Activated CD4-positive, alpha-beta memory T cell treated with anti-CD3 and anti-CD28 coated beads for 36 hours (primary cell): Measurements from ENCODE around the gene SERPINA9. TPM values are rescaled to one million over a fixed set of nuclear protein-coding genes. Genes with fewer than 3 reads are reported as not detected.
"Not testable (repeated sequence)": the region's sequence is repeated elsewhere in the genome, so short reads cannot be mapped to it uniquely, and the experiment has no call there.

Experiments
- CTCF ChIA-PET: fragments of 350-600 bp; sonication (Branson Sonifier 250); formaldehyde crosslinking; loops from one replicate; lab custom pipeline; 2021; ENCODE audit warnings: antibody characterized with exemption, inconsistent platforms; lab: Charles Lee
- POLR2A ChIA-PET: fragments of 350-600 bp; sonication (Branson Sonifier 250); formaldehyde crosslinking; loops from one replicate; lab custom pipeline; 2021; ENCODE audit warnings: antibody characterized with exemption; lab: Charles Lee
- DNase-seq: peaks from one replicate; pipeline ENCODE4 v3.0.0-alpha.2; 2020
- H3K27ac Mint-ChIP-seq: one replicate; pipeline ENCODE4 v1.8.0; 2021; ENCODE audit warnings: mixed read lengths
- H3K27me3 Mint-ChIP-seq: one replicate; pipeline ENCODE4 v1.8.0; 2021; ENCODE audit warnings: mixed read lengths
- H3K36me3 Mint-ChIP-seq: one replicate; pipeline ENCODE4 v1.8.0; 2021; ENCODE audit warnings: mixed read lengths
- H3K4me1 Mint-ChIP-seq: one replicate; pipeline ENCODE4 v1.8.0; 2021; ENCODE audit warnings: low read depth, mixed read lengths
- H3K4me3 Mint-ChIP-seq: one replicate; pipeline ENCODE4 v1.8.0; 2021; ENCODE audit warnings: mild to moderate bottlenecking, mixed read lengths
- H3K9me3 Mint-ChIP-seq: one replicate; pipeline ENCODE4 v1.8.0; 2021; ENCODE audit warnings: mixed read lengths
- intact Hi-C: fragments of 100-400 bp; cut with micrococcal nuclease; formaldehyde crosslinking; loops from one replicate; pipeline ENCODE4 v1.15.1; 2023
- total RNA-seq, 2 experiments: library from RNA; stranded (reverse); gene quantifications; one replicate each; pipeline ENCODE4 v1.2.3, GENCODE V29; 2021

The SERPINA9 gene
- not detected for total RNA-seq

DNA sequence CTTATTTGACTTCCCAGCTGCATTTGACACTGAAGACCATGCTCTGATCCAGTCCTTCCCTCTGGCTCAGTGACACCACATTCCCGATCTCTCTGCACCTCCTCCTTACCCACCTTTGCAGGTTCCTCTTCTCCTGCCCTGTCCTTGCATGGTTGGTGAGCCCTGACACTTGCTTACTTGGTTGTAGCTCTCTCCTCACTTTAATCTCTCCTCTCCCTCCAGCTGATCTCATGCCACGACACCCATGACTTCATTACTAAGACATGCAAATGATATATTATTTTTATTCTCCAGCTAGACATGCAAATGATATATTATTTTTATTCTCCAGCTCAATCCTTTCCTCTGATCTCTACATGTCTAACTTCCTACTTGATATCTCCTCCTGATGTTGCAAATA lies at the start of gene SERPINA9:
Gene SERPINA9 (minus strand): TSS at position 175 of the 400 bp plus-strand sequence. CDS start 6,357 bp downstream, outside the sequence.
- Mint-ChIP-seq H3K27me3 (peaks cover 9% of the 10 kb centered on the region), H3K9me3 (peaks cover 16% of the 10 kb centered on the region), H3K36me3 (no peaks in the 10 kb centered on the region), H3K27ac (no peak within 1 kb of the TSS), H3K4me1 (no peaks in the 10 kb centered on the region), H3K4me3 (no peak within 1 kb of the TSS)
- DNase-seq, result no peak
- CTCF ChIA-PET, result interaction anchor here (2.6 kb wide), 1 partner anchor 10 kb away, joined by 16 read pairs; no protein-coding TSS in a partner anchor
- POLR2A ChIA-PET, result no interaction called here
- intact Hi-C loops, result no loop called here

- Mint-ChIP-seq H3K27me3 (peaks cover 28% of the 10 kb centered on the region), H3K27ac (no peak overlapping the region), H3K9me3 (peaks cover 5% of the 10 kb centered on the region), H3K4me3 (no peak overlapping the region), H3K36me3 (no peaks in the 10 kb centered on the region), H3K4me1 (no peaks in the 10 kb centered on the region)
- intact Hi-C loops, result no loop called here
- CTCF ChIA-PET, result no interaction called here
- DNase-seq, result no peak
- POLR2A ChIA-PET, result no interaction called here
Measured at GRCh38 chr14:94524093-94524492, 48.1 kb upstream of the SERPINA9 start.

DNA sequence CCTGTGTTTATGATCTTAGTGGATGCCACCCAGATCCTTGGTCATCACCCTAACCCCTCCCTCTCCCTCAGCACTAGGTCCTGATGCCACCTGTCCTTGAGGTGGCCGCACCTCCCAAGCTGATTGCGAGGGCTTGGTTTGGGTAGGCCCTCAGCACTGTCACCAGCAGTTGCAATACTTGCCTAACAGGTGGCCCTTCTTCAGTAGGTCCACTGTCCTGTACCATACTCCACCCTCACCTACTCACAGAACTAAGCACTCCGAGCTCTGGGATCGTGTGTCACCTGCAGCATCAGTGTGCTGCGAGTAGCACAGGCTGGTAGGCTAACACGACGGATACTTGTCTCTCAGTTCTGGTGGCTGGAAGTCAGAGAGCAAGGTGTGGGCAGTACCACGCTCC lies 47.3 kb upstream of the SERPINA9 start:
- CTCF ChIA-PET, result no interaction called here
- Mint-ChIP-seq H3K4me1 (no peaks in the 10 kb centered on the region), H3K36me3 (no peaks in the 10 kb centered on the region), H3K4me3 (no peak overlapping the region), H3K27me3 (peaks cover 27% of the 10 kb centered on the region), H3K27ac (no peak overlapping the region), H3K9me3 (peaks cover 8% of the 10 kb centered on the region)
- POLR2A ChIA-PET, result no interaction called here
- intact Hi-C loops, result no loop called here
- DNase-seq, result no peak

DNA sequence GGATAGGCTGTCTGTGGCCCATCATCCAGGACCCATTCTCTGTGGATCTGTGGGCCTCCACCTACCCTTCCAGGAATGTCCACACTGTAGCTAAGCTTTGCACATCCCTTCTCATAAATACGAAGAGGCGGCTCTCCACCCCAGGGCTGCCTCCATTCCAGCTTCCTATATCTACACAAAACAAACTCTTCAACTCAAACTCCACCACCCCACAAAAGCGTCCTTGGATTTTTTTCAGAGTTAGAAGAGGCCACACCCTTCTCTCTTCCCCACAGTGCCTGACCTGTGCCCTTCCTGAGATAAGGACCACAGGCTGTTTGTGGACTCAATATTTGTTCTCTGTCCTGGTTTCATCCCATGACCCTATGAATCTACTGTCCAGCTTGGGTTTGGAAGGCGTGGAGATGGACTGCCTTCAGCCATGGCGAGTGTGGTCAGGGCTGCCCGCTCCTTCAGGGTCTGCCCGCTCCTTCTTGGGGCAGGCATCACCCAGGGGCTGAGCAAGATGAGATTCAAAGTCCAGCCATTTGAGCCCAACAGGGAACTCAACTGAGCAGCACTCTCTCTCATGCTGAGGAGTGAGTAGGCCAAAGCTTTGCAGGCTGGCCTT lies 46.2 kb upstream of the SERPINA9 start:
- POLR2A ChIA-PET, result no interaction called here
- H3K27me3 Mint-ChIP-seq, result peaks cover 25% of the 10 kb centered on the region
- intact Hi-C loops, result no loop called here
- H3K27ac Mint-ChIP-seq, result no peak overlapping the region
- CTCF ChIA-PET, result no interaction called here
- H3K4me1 Mint-ChIP-seq, result no peaks in the 10 kb centered on the region
- DNase-seq, result no peak
- no peak overlapping the region for H3K4me3 Mint-ChIP-seq
- no peaks in the 10 kb centered on the region for H3K36me3 Mint-ChIP-seq
- H3K9me3 Mint-ChIP-seq, result peaks cover 8% of the 10 kb centered on the region

DNA sequence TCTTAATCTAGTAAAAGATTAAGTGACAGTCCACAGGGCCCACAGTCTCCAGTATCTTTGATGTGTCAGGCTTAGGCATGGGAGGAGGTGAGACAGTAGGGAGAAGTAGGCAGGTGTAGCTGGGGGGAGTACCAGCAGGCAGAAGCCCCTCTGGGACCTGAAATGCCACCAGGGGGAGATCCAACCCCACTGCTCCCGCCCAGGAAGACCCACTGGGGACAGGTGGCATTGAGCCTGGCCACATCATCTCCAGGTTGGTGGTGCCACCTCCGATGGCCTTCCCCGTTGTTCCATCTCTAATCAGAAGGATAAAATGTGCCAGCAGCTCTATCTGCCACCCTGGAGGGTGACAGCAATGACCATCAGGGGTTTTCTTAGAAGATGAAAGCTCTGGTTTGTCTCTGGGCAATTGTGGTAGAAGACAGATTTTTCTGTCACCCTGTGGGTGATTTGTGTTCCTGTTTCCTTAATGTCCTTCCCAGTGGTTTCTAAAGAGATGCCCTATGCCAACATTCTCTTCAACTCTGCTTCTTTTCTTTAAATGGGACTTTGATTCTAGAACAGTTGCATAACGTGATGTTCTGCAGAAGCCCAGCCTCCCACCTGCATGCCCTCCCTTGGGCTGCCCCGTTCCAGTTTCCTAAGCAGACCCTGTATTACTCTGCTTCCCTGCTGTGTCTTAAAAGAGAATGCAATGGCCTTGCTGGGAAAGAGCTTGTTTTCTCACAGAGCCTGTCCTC lies 45.5 kb upstream of the SERPINA9 start:
- ChIA-PET POLR2A (no interaction called here), CTCF (no interaction called here)
- no peak for DNase-seq
- no peaks in the 10 kb centered on the region for H3K36me3 Mint-ChIP-seq
- H3K9me3 Mint-ChIP-seq, result peaks cover 8% of the 10 kb centered on the region
- peaks cover 23% of the 10 kb centered on the region for H3K27me3 Mint-ChIP-seq
- intact Hi-C loops, result no loop called here
- H3K4me1 Mint-ChIP-seq, result no peaks in the 10 kb centered on the region
- no peak overlapping the region for H3K27ac Mint-ChIP-seq
- H3K4me3 Mint-ChIP-seq, result no peak overlapping the region

DNA sequence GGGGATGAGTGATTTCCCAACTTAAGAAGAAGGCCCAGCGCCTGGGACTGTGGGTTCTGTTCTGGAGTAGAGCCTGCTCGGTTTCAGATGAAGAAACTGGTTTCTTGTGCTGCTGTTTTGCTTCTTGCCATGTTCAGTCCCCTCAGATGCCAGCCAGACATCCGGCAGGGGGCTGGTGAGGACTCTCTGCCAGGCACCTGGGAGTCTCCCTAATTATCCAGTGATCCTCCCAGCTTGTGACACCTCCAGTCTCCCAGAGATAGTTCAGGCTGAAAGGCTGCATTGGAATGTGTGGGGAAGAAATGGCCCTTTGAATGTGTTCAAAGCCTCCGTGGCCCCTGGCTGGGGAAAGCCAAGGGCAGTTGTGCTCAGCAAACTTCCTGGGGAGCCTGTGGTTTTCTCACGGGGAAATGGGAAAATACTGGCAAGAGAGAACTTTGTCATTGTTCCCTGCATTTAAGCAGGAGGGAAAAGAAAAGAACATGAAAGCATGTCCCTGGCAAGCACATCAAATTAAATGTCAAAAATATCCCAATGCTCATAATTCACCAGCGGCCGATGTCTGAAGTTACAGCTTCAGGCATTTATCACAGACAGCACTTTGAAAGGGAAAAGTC lies 41.8 kb upstream of the SERPINA9 start:
- Mint-ChIP-seq H3K27me3 (peaks cover 8% of the 10 kb centered on the region), H3K27ac (no peak overlapping the region), H3K4me1 (no peaks in the 10 kb centered on the region), H3K4me3 (no peak overlapping the region), H3K36me3 (no peaks in the 10 kb centered on the region), H3K9me3 (peaks cover 8% of the 10 kb centered on the region)
- CTCF ChIA-PET, result interaction anchor here (0.6 to 1.5 kb wide), 2 partner anchors 31 to 861 kb away, joined by 3 read pairs; no protein-coding TSS in a partner anchor
- DNase-seq, result no peak
- intact Hi-C loops, result no loop called here
- POLR2A ChIA-PET, result no interaction called here

DNA sequence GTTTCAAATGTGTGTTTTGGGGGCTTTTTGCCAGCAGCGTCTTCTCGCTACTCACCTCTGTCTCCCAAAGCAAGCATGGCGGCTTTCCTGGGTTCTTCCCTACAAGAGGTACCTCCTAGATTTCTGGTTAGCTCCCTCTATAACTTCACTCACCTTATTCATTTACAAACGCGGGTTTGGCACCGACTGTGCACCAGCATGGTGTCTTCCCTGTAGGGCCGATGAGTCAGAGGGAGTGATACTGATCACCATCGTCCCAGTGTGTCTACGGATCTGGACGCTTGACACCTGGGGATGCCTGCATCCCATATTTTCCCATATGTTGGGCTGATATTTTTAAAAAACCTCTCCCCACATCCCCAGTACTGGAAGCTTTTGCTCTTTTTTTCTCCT lies 41.2 kb upstream of the SERPINA9 start:
- no peaks in the 10 kb centered on the region for H3K36me3 Mint-ChIP-seq
- no peak overlapping the region for H3K4me3 Mint-ChIP-seq
- intact Hi-C loops, result no loop called here
- H3K9me3 Mint-ChIP-seq, result peaks cover 8% of the 10 kb centered on the region
- ChIA-PET CTCF (interaction anchor here (1.5 kb wide), 1 partner anchor 32 kb away, joined by 3 read pairs; no protein-coding TSS in a partner anchor), POLR2A (no interaction called here)
- no peak for DNase-seq
- H3K4me1 Mint-ChIP-seq, result no peaks in the 10 kb centered on the region
- H3K27ac Mint-ChIP-seq, result no peak overlapping the region
- peaks cover 8% of the 10 kb centered on the region for H3K27me3 Mint-ChIP-seq

DNA sequence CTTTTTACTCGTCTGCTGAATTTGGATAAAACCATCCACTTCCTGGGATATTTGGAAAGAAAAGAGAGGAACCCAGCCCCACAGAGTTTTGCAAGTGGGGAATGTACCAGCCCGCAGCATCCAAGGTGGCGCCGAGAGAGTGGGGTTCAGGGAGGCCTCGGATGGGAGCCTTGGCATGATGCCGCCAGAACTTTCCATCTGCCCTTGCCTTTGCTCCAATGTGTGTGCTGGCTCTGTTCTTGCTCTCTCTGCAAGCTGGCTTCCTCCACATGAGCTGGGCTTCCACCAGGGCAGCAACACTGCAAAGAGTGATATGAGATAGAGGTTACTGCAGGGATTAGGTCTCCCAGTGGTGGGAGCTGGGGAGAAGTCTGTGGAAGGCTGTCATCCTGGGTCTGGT lies 39.9 kb upstream of the SERPINA9 start:
- Mint-ChIP-seq H3K4me1 (no peaks in the 10 kb centered on the region), H3K36me3 (no peaks in the 10 kb centered on the region), H3K9me3 (peaks cover 8% of the 10 kb centered on the region), H3K27me3 (peaks cover 8% of the 10 kb centered on the region), H3K4me3 (no peak overlapping the region), H3K27ac (no peak overlapping the region)
- no peak for DNase-seq
- ChIA-PET POLR2A (no interaction called here), CTCF (no interaction called here)
- intact Hi-C loops, result no loop called here

GRCh38 chr14:94515426-94515825 lies 39.4 kb upstream of the SERPINA9 start:
- POLR2A ChIA-PET, result no interaction called here
- no peak for DNase-seq
- Mint-ChIP-seq H3K4me1 (no peaks in the 10 kb centered on the region), H3K27me3 (peaks cover 8% of the 10 kb centered on the region), H3K9me3 (peaks cover 8% of the 10 kb centered on the region), H3K36me3 (no peaks in the 10 kb centered on the region), H3K27ac (no peak overlapping the region), H3K4me3 (no peak overlapping the region)
- CTCF ChIA-PET, result no interaction called here
- intact Hi-C loops, result no loop called here

DNA sequence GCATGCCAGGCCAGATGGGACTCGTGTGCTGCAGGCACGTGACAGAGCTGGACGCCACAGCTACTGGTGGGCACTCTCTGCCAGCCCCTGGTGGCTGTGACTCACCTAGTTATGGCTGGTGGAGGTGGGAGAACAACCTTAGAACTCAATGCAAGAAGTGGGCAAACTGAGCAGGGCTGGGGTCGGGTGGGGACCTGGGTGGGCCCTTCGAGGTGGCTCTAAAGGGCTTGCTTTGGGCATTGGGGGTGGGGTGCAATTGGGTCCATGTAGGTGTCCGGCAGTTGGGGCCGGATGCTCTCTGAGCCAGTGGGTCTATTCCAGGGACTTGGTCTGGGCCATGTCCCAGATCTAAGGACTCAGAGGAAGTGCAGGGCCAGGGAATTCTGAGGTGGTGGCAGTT lies 38.4 kb upstream of the SERPINA9 start:
- ChIA-PET POLR2A (no interaction called here), CTCF (no interaction called here)
- Mint-ChIP-seq H3K27ac (no peak overlapping the region), H3K4me1 (no peaks in the 10 kb centered on the region), H3K36me3 (no peaks in the 10 kb centered on the region), H3K27me3 (peaks cover 8% of the 10 kb centered on the region), H3K9me3 (peaks cover 5% of the 10 kb centered on the region), H3K4me3 (no peak overlapping the region)
- intact Hi-C loops, result no loop called here
- DNase-seq, result no peak

- DNase-seq, H3K27ac Mint-ChIP-seq, H3K9me3 Mint-ChIP-seq, H3K36me3 Mint-ChIP-seq, H3K4me1 Mint-ChIP-seq, CTCF ChIA-PET, POLR2A ChIA-PET, intact Hi-C loops, H3K27me3 Mint-ChIP-seq, H3K4me3 Mint-ChIP-seq: not testable (repeated sequence)
Measured at GRCh38 chr14:94510481-94510880, 34.5 kb upstream of the SERPINA9 start.

GRCh38 chr14:94509356-94509755 lies 33.4 kb upstream of the SERPINA9 start, which contains the start of gene SERPINA12:
SERPINA12 (minus strand) TSS chr14:94509469; CDS start chr14:94498397, 11,072 bp downstream.
- DNase-seq, result no peak
- Mint-ChIP-seq H3K36me3 (no peaks in the 10 kb centered on the region), H3K4me1 (no peaks in the 10 kb centered on the region), H3K9me3 (no peaks in the 10 kb centered on the region), H3K4me3 (no peak within 1 kb of the TSS), H3K27me3 (peaks cover 8% of the 10 kb centered on the region), H3K27ac (no peak within 1 kb of the TSS)
- ChIA-PET CTCF (interaction anchor here (1.9 kb wide), 1 partner anchor 23 kb away, joined by 6 read pairs; no protein-coding TSS in a partner anchor), POLR2A (no interaction called here)
- intact Hi-C loops, result no loop called here
